HG03097 (cell line): ENCODE results near the gene ZC3H7A.
A peak's percentile ranks its signal among the peaks of the same experiment; 100 is the strongest.

Experiments
- ATAC-seq: cut with Tn5 transposase; IDR thresholded peaks from one replicate; pipeline ENCODE4 v1.9.1; 2021; ENCODE audit not compliant: unreplicated experiment, low FRiP score

Gene ZC3H7A

GRCh38 chr16:11779074-11779473, 18.0 kb downstream of the ZC3H7A start:
- no peak for ATAC-seq

GRCh38 chr16:11774065-11774626, 22.9 kb downstream of the ZC3H7A start:
- ATAC-seq, result no peak

GRCh38 chr16:11768849-11769248, 28.2 kb downstream of the ZC3H7A start:
- ATAC-seq, result no peak

- ATAC-seq, result no peak
Observed at GRCh38 chr16:11762431-11762830, 34.6 kb downstream of the ZC3H7A start.

- no peak for ATAC-seq
Observed at GRCh38 chr16:11759997-11760396, 37.1 kb downstream of the ZC3H7A start.

GRCh38 chr16:11759163-11759834, 37.8 kb downstream of the ZC3H7A start:
- no peak for ATAC-seq

- no peak for ATAC-seq
Observed at GRCh38 chr16:11757671-11758545, 39.1 kb downstream of the ZC3H7A start.

- ATAC-seq, result no peak
Observed at GRCh38 chr16:11756248-11756647, 40.8 kb downstream of the ZC3H7A start.

GRCh38 chr16:11755022-11755760, 41.9 kb downstream of the ZC3H7A start:
- ATAC-seq, result no peak

GRCh38 chr16:11752856-11753255, 44.2 kb downstream of the ZC3H7A start:
- ATAC-seq, result no peak

GRCh38 chr16:11750056-11750455, 47.0 kb downstream of the ZC3H7A start:
- no peak for ATAC-seq

- no peak for ATAC-seq
Observed at GRCh38 chr16:11748404-11749254, 48.4 kb downstream of the ZC3H7A start.

- ATAC-seq, result no peak
Observed at GRCh38 chr16:11747949-11748403, 49.1 kb downstream of the ZC3H7A start.

- ATAC-seq, result no peak
Observed at GRCh38 chr16:11744075-11744470, 53.0 kb downstream of the ZC3H7A start.

- ATAC-seq, result no peak
Observed at GRCh38 chr16:11743308-11744074, 53.6 kb downstream of the ZC3H7A start.

GRCh38 chr16:11742536-11743307, 54.3 kb downstream of the ZC3H7A start, which contains the start of gene TXNDC11:
TXNDC11 (minus strand) TSS chr16:11742857; CDS start chr16:11742730, 127 bp downstream.
- ATAC-seq, result peak; percentile 90

GRCh38 chr16:11742093-11742535, 54.9 kb downstream of the ZC3H7A start:
- peak; percentile 24 for ATAC-seq

- no peak for ATAC-seq
Observed at GRCh38 chr16:11740567-11740966, 56.5 kb downstream of the ZC3H7A start.
